Uterus (tissue), 2 donors: ENCODE data around the gene IFI6.

Experiments used
- CTCF ChIP-seq, 4 experiments: fragments of 200-600 bp in 2 of 4; fragments of 450-650 bp in 2 of 4; sonication (generic) in 2 of 4; IDR thresholded peaks; one replicate each; pipeline ENCODE4 v1.5.1; 2016 to 2019; ENCODE audit warnings: antibody characterized with exemption in 4 of 4, mild to moderate bottlenecking in 2 of 4, moderate library complexity in 1 of 4
- POLR2A ChIP-seq, 2 donors: fragments of 450-650 bp; IDR thresholded peaks; one replicate each; pipeline ENCODE4 v1.6.1; 2016; ENCODE audit warnings: antibody characterized with exemption in 2 of 2, mild to moderate bottlenecking in 1 of 2, moderate library complexity in 1 of 2

GRCh38 chr1:27686223-27686990, 14.4 kb upstream of the IFI6 start:
- no peak for TF ChIP-seq POLR2A (IDR thresholded peaks at IDR 0.05)
- no peak for TF ChIP-seq CTCF (IDR thresholded peaks at IDR 0.05)
